NCI-H82 (cell line): Measurements from ENCODE around the gene GCN1.

ENCODE experiments used
- DNase-seq: peaks from one replicate; lab custom pipeline; 2025; lab: John Stamatoyannopoulos, UW

Gene GCN1

GRCh38 chr12:120091371-120092090 is 103.0 kb downstream of the GCN1 start:
- DNase-seq, result peak; percentile 20

GRCh38 chr12:120090626-120091295 is 103.8 kb downstream of the GCN1 start:
- DNase-seq, result no peak

GRCh38 chr12:120090206-120090605 is 104.3 kb downstream of the GCN1 start:
- no peak for DNase-seq

DNA sequence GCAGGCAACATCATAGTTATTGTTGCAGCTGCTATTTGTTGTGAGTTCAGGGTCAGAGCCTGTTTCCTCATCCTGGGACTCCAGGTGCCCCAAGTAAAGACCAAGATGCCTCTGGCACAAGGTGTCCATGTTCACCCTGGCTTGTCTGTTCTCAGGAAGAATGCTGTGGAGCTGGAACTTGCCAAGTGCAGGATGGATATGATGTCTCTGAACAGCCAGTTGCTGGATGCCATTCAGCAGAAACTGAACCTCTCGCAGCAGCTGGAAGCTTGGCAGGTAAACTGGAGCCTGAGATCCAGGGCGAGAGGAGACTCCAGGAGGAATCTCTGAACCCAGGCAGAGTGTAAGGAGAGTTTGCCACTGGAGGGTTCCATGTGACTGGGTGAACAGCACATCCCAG is 104.7 kb downstream of the GCN1 start:
- DNase-seq, result no peak

- no peak for DNase-seq
Measured at GRCh38 chr12:120089105-120089504, 105.4 kb downstream of the GCN1 start.

- DNase-seq, result peak; percentile 100
Measured at GRCh38 chr12:120086801-120087621, 107.5 kb downstream of the GCN1 start.

GRCh38 chr12:120085920-120086645 is 108.4 kb downstream of the GCN1 start:
- DNase-seq, result no peak

GRCh38 chr12:120081641-120082040 is 112.9 kb downstream of the GCN1 start:
- no peak for DNase-seq

- no peak for DNase-seq
Measured at GRCh38 chr12:120079411-120080400, 114.8 kb downstream of the GCN1 start.

DNA sequence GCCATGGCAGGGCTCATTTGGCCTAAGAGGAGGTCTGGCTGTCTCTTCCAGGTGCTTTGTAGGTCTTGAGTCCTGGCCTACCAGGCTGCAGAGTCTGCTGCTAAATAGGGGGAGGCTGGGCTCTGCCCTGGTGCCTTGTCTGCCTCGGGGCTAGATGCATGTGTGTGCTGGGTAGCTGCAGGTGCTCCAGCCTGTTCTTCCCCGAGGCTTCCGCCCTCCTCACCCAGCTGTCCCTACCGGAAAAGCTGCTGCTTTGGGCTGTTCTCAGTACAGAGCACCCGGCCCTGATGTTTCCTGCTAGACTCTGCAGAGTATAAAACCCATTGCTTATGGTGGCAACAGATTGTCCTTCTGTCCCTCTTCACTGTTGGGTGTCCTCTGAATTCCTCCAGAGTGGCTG is 115.6 kb downstream of the GCN1 start:
- DNase-seq, result no peak

GRCh38 chr12:120077260-120077659 is 117.3 kb downstream of the GCN1 start:
- no peak for DNase-seq
